K562 (cell line): ENCODE measurements around the gene CELF6. TPM values are rescaled to one million over a fixed set of nuclear protein-coding genes. Genes with fewer than 3 reads are reported as not detected.

ENCODE experiments used
- BRF1 ChIP-seq: IDR thresholded peaks from 3 replicates; pipeline ENCODE4 v1.6.1; 2011; ENCODE audit warnings: borderline replicate concordance, mild to moderate bottlenecking; ENCODE audit not compliant: insufficient read length; ENCODE audit errors: extremely low read depth
- EP400 ChIP-seq: fragments of 450-650 bp; IDR thresholded peaks from 2 replicates; pipeline ENCODE4 v1.6.1; 2017; ENCODE audit warnings: antibody characterized with exemption, mild to moderate bottlenecking, moderate library complexity
- ILK ChIP-seq: fragments of 450-650 bp; IDR thresholded peaks from 2 replicates; pipeline ENCODE4 v1.6.1; 2016; ENCODE audit warnings: missing genetic modification characterization, low read depth, mild to moderate bottlenecking, missing compliant biosample characterization, moderate library complexity, borderline replicate concordance
- MCM5 ChIP-seq: fragments of 450-650 bp; IDR thresholded peaks from 2 replicates; pipeline ENCODE4 v1.6.1; 2016; ENCODE audit warnings: low read depth
- MLX ChIP-seq, 2 experiments: fragments of 450-650 bp in 1 of 2; sonication (generic) in 1 of 2; formaldehyde crosslinking; conservative IDR thresholded peaks; 2 replicates each; pipeline versions ENCODE4 v1.4.0 to v1.8.1; 2020 to 2022; ENCODE audit warnings: mild to moderate bottlenecking in 1 of 2, missing genetic modification reagents in 1 of 2
- PML ChIP-seq: IDR thresholded peaks from 2 replicates; pipeline ENCODE4 v1.6.1; 2012; ENCODE audit warnings: low read length, inconsistent platforms
- SMAD3 ChIP-seq: fragments of 450-650 bp; formaldehyde crosslinking; conservative IDR thresholded peaks from 2 replicates; pipeline ENCODE4 v1.4.0; 2020; ENCODE audit warnings: mild to moderate bottlenecking
- SPI1 ChIP-seq: IDR thresholded peaks from 2 replicates; pipeline ENCODE4 v1.6.1; 2011; ENCODE audit warnings: low read depth, low read length, control low read depth, borderline replicate concordance
- ZBTB17 ChIP-seq: fragments of 450-650 bp; formaldehyde crosslinking; IDR thresholded peaks from 2 replicates; pipeline ENCODE4 v1.4.0; 2020; ENCODE audit warnings: mild to moderate bottlenecking
- ZBTB7A ChIP-seq: IDR thresholded peaks from 2 replicates; pipeline ENCODE4 v1.6.1; 2011; ENCODE audit warnings: low read depth, mild to moderate bottlenecking, low read length, moderate library complexity, borderline replicate concordance; ENCODE audit not compliant: control insufficient read depth
- ZFP91 ChIP-seq: sonication (generic); formaldehyde crosslinking; IDR thresholded peaks from 2 replicates; pipeline ENCODE4 v1.8.0; 2022; ENCODE audit warnings: mild to moderate bottlenecking, missing genetic modification reagents
- ZNF347 ChIP-seq: fragments of 450-650 bp; formaldehyde crosslinking; IDR thresholded peaks from 2 replicates; pipeline ENCODE4 v1.4.0; 2020; ENCODE audit warnings: low read depth, mild to moderate bottlenecking, moderate library complexity
- polyA plus RNA-seq, 8 experiments: library from polyadenylated mRNA; depleted of rRNA in 4 of 8; stranded (reverse) in 5 of 8; unstranded in 3 of 8; fragments of >200 nt; fragmentation: Nextera tagmentation in 2 of 8; fragmentation: Illumina TruSeq in 1 of 8; extraction: Ambion mirVana in 2 of 8; extraction: Trizol in 1 of 8; gene quantifications; 2 replicates each; pipeline versions ENCODE4 v1.2.1 to v1.2.3, GENCODE V29; 2011 to 2014; ENCODE audit warnings: inconsistent platforms in 1 of 8, missing spikeins in 1 of 8
- total RNA-seq, 7 experiments: library from RNA; depleted of rRNA in 6 of 7; stranded (reverse); fragments of >200 nt in 6 of 7; fragmentation: Illumina TruSeq in 2 of 7; extraction: Trizol in 2 of 7; gene quantifications; 2 replicates each; pipeline versions ENCODE4 v1.2.1 to v1.2.3, GENCODE V29; 2011 to 2021; ENCODE audit warnings: low replicate concordance in 1 of 7
- TF ChIP-seq, protein P1 (sequence below), 2 experiments: fragments of 450-650 bp; IDR thresholded peaks; 2 replicates each; pipeline ENCODE4 v1.6.1; 2016; ENCODE audit warnings: mild to moderate bottlenecking in 2 of 2, borderline replicate concordance in 1 of 2, low read depth in 1 of 2, moderate library complexity in 1 of 2
- TF ChIP-seq, protein P2 (sequence below): fragments of 250-450 bp; sonication (Bioruptor Pico); IDR thresholded peaks from 2 replicates; pipeline ENCODE4 v1.4.0; 2020

Gene CELF6
- total and polyA plus RNA-seq, 9 of the 15 experiments (the other 6 are each of a cell fraction or from before 2014, with no cell fraction given): 0.01 to 0.11 TPM; not detected in 7

- TF ChIP-seq ZFP91 (CRISPR knock-in tag) (no peak), PML (no peak; the same call in 1 of the 2 replicates), MCM5 (no peak), BRF1 (no peak), ILK (tag) (no peak), EP400 (peak; percentile 69), SMAD3 (no peak), ZBTB17 (CRISPR knock-in tag) (no peak), SPI1 (no peak), ZNF347 (no peak), MLX (CRISPR knock-in tag; conservative IDR thresholded peaks at IDR 0.05) (no peak), ZBTB7A (no peak)
- TF ChIP-seq, protein P1, sequence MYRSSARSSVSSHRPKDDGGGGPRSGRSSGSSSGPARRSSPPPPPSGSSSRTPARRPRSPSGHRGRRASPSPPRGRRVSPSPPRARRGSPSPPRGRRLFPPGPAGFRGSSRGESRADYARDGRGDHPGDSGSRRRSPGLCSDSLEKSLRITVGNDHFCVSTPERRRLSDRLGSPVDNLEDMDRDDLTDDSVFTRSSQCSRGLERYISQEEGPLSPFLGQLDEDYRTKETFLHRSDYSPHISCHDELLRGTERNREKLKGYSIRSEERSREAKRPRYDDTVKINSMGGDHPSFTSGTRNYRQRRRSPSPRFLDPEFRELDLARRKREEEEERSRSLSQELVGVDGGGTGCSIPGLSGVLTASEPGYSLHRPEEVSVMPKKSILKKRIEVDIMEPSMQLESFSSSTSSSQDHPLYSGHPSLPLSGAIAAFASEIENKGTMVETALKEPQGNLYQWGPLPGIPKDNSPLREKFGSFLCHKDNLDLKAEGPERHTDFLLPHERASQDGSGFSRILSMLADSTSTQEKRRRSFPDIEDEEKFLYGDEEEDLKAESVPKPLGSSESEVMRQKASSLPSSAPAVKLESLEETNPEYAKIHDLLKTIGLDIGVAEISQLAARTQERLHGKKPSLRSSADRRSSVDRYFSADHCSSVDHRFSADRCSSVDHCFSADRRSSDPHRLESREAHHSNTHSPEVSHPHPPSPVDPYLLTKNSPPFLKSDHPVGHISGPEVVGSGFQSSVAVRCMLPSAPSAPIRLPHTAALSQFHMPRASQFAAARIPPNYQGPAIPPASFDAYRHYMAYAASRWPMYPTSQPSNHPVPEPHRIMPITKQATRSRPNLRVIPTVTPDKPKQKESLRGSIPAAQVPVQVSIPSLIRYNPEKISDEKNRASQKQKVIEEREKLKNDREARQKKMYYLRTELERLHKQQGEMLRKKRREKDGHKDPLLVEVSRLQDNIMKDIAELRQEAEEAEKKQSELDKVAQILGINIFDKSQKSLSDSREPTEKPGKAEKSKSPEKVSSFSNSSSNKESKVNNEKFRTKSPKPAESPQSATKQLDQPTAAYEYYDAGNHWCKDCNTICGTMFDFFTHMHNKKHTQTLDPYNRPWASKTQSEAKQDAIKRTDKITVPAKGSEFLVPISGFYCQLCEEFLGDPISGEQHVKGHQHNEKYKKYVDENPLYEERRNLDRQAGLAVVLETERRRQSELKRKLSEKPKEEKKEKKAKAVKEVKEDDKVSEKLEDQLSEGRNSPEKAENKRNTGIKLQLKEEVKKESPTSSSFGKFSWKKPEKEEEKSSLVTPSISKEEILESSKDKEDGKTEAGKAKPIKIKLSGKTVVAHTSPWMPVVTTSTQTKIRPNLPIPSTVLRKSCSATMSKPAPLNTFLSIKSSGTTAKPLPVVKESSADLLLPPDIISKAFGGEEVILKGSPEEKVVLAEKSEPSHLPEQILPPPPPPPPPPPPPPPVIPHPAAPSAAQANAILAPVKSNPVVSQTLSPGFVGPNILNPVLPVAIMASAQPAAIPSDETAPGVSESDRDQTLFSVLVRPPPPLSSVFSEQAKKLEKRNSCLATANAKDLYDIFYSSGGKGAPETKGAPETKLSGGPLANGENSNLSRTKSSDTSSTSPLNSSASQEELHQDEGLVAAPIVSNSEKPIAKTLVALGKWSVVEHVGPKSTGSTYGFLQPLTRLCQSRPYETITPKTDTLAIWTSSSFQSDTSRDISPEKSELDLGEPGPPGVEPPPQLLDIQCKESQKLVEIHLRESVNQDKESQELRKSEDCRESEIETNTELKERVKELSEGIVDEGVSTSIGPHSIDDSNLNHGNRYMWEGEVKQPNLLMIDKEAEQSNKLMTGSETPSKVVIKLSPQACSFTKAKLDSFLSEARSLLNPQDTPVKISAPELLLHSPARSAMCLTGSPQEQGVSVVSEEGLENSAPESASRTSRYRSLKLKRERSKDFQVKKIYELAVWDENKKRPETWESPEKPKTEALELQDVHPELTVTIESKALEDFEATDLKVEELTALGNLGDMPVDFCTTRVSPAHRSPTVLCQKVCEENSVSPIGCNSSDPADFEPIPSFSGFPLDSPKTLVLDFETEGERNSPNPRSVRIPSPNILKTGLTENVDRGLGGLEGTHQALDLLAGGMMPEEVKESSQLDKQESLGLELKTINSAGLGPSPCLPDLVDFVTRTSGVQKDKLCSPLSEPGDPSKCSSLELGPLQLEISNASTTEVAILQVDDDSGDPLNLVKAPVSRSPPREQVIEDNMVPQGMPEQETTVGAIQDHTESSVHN (IDR thresholded peaks at IDR 0.05; ENCODE audit: borderline replicate concordance in 1 of 2, low read depth in 1 of 2): peak in 1 of 2 experiments; percentile 55; a peak in 1 of 4 replicates
- TF ChIP-seq, protein P2, sequence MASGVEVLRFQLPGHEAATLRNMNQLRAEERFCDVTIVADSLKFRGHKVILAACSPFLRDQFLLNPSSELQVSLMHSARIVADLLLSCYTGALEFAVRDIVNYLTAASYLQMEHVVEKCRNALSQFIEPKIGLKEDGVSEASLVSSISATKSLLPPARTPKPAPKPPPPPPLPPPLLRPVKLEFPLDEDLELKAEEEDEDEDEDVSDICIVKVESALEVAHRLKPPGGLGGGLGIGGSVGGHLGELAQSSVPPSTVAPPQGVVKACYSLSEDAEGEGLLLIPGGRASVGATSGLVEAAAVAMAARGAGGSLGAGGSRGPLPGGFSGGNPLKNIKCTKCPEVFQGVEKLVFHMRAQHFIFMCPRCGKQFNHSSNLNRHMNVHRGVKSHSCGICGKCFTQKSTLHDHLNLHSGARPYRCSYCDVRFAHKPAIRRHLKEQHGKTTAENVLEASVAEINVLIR (CRISPR knock-in tag): no peak
These were observed 82.7 kb downstream of the CELF6 start (continued) for GRCh38 chr15:72237029-72237852.
